SKM-1 (cell line): Measurements from ENCODE around the gene AKT3.
A peak's percentile ranks its signal among the peaks of the same experiment; 100 is the strongest.

ENCODE experiments used
- DNase-seq: peaks from one replicate; lab custom pipeline; 2025; ENCODE audit not compliant: unreplicated experiment; lab: John Stamatoyannopoulos, UW

Gene AKT3

DNA sequence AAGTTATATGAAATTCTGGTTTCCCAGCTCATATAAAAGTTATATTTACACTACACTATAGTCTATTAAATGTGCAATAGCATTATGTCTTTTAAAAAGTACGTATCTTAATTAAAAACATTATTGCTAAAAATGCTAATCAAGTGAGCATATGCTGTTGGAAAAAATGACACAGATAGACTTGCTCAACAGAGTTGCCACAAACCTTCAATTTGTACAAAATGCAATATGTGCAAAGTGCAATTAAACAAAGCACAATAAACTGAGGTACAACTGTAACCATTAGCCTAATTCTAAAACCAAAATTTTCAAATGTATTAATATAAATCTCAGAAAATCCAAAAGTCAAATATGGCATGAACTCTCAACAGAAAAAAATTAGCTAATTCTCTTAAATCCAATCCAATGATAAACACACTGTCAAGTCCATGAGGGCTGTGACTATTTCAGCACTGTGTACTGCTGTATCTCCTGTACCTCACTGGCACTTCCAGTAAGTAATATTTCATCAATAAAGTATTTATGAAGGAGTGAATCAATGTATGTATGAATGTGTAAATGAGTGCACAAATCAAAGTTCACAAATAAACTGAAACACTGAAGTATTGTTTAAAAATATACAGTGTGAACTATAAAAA is 116.3 kb downstream of the AKT3 start:
- no peak for DNase-seq

DNA sequence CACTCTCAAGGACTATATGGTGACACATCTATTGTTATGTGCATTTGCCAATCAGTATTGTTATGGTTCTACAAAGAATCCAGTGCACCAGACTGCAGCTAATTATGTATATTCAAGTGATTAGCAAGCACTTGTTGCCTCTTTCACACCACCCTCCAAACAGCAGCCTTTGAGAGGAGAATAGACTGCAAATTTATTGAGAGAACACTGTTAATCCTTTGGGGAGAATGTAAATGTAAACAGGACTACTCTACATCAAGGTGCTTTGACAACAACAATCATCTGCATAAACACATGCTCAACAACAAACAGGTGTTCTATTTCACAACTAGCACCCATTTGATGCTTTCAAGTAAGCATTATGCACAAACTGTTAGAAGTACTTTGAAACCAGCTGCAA is 117.4 kb downstream of the AKT3 start:
- DNase-seq = no peak

- DNase-seq = peak; percentile 93
Measured at GRCh38 chr1:243731974-243732625, 117.9 kb downstream of the AKT3 start.

DNA sequence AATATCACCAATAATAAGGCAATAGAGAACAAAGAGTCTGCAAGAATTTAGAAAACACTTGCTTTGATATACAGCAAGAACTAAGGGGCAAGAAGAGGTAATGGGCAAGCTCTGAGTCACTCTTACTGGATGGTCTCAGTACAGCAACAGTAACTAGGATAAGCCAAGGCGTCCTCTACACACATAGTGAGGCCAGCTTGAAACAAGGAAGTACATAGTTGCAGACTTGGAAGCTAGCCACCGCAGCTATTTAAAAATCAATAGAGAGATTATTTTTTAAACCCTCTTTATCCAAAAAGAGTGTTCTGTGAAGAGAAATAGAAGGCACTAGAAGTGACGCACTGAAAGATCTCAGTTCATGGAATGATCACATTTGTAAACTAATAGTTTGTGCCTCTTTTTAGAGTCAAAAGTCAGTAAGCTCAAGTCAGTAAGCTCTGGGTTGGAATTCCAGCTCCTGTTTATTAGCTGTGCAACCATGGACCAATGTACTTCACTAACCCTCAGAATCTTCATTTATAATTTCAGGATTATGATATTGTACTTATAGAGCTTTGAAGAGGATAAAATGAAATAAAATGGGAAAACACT is 118.6 kb downstream of the AKT3 start:
- peak; percentile 98 for DNase-seq

DNA sequence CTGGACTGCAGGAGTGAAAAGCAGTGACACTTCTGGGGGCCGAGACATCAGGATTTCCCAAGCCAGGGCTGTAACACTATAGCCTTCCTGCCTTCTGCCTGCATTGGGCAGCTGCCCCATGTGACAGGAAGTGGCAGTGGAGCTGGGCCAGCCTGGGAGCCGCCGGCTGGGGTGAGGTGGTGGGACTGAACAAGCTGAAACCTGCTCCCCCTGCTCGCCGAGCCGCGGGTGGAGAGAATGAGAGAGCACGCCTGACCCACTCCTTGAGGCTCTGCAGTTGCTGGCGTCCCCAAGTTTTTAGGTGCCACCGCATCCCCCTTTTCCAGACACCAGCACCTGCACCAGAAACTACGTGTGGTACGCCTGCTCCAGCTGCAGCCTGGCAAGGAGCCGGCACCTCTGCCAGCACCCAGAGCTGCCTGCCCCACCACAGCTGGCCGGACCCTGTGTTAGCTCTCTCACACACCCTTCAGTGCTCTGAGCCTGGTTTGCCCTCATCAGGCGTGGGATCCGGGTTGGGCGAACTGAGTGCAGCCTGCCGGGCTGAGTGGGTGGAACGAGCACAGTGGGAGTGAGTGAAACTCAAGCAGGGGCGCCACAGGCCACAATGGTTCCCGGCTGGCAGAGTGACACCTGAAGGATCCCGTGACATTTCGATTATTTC is 119.4 kb downstream of the AKT3 start:
- DNase-seq = peak; percentile 57

GRCh38 chr1:243729956-243730355 is 120.1 kb downstream of the AKT3 start:
- DNase-seq = peak; percentile 40

GRCh38 chr1:243727503-243728203 is 122.4 kb downstream of the AKT3 start:
- peak; percentile 98 for DNase-seq

- no peak for DNase-seq
Measured at GRCh38 chr1:243726806-243727502, 123.1 kb downstream of the AKT3 start.

DNA sequence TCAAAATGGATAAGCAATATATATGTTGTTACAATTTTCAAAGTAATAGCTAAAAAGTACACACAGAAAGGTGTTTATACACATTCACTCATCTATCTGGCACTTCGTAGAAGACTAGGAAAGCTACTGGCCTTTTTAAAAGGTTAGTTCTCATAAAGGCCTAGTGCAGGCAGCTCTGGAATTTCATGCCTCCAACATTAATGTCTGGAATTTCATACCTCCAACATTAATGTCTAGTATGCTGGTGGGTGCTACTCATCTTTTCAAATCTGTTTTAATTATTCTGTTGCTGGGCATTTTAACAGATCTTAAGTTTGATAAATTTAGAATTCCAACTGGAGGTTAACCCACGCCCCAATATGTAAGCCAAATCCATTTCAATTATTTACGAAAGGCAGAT is 124.2 kb downstream of the AKT3 start:
- DNase-seq = no peak

DNA sequence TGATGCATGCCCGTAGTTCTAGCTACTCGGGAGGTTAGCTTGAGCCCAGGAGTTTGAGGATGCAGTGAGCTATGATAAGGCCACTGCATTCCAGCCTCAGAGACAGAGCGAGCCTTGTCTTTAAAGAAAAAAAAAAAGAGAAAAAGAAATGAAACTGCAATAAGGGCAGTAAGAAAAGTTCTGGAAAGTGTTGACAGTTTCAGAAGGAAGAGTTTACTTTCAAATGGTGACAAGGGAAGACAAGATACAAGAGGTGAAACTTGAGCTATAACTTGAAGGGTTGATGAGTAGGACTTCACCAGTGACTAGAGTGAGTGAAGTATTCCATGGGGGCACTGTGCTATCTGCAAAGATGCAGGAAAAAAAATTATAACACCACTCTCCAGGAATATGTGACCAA is 125.0 kb downstream of the AKT3 start:
- DNase-seq = no peak

DNA sequence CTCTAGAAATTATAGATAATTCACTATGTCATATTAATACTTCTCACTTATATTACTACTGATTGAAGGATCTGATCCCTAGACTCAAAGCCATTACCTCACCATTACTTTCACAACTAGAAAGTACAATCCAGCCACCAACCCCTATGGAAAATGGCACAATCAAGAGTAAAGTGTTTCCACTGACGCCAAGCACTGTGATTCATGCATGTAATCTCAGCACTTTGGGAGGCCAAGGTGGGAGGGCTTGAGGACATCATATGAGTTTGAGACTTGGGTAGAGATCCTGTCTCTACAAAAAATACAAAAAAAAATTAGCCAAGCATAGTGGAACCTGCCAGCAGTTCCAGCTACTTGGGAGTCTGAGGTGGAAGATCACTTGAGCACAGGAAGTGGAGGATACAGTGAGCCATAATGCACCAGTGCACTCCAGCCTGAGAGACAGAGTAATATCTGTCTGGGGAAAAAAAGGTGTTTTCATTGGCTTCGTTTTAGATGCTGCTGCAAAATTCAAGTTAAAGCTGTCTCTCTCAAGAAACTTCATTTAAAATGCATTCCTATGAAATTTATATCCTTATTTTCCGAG is 126.5 kb downstream of the AKT3 start:
- DNase-seq = no peak

DNA sequence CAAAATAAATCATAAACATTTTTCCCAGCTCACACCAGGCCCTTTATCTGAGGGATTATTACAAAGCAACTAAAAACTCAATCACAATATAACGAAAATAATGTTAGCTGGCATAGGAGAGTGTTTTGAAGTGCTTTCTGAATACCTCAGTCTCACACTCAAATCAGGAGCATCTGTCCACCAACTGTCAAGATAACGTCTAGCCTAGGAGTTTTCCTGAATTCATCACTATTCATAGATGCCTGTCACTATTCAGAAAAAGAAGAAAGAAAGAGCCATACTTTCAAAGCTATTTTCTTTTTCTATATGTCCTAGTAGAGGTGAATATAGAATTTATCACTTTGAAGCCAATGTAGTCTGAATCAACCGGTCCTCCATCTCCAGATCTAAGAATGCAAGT is 127.0 kb downstream of the AKT3 start:
- no peak for DNase-seq

DNA sequence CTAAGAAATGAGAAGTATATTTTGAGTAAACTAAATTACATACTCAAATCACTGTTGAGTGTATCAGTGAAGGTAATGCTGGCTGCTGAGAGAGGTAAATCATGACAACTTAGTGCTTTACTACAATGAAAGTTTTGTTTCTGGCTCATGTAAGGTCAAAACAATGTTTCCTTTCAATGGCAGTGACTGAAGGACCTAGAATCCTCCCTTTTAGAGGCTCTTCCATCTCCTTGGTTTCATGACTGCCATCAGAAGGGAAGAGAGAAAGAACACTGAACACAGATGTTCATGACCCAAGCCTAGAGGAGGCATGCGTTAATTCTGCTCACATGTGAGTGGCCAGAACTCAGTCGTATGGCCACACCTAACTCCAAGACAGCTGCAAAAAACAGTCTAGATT is 130.6 kb downstream of the AKT3 start:
- DNase-seq = no peak

DNA sequence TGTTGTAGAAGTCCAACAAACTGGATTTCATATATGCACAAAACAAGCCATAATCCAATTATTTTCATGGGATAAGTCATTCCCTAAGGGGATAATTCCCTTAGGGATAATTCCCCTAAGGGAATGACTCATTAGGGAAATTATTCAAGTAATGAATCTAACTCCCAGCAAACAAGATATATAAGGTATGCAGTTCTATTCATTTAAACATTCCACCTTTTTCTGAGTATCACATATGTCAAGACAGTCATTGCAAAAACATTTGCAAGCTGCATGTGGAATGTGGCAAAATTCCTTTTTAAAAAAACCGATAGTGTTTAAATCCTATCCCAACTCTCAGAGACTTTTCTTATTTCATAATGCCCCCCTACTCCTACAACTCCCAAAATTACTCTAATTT is 131.2 kb downstream of the AKT3 start:
- DNase-seq = no peak

GRCh38 chr1:243718022-243718421 is 132.0 kb downstream of the AKT3 start:
- DNase-seq = no peak

GRCh38 chr1:243716906-243717305 is 133.1 kb downstream of the AKT3 start:
- DNase-seq = no peak

GRCh38 chr1:243715285-243715684 is 134.8 kb downstream of the AKT3 start:
- DNase-seq = no peak

DNA sequence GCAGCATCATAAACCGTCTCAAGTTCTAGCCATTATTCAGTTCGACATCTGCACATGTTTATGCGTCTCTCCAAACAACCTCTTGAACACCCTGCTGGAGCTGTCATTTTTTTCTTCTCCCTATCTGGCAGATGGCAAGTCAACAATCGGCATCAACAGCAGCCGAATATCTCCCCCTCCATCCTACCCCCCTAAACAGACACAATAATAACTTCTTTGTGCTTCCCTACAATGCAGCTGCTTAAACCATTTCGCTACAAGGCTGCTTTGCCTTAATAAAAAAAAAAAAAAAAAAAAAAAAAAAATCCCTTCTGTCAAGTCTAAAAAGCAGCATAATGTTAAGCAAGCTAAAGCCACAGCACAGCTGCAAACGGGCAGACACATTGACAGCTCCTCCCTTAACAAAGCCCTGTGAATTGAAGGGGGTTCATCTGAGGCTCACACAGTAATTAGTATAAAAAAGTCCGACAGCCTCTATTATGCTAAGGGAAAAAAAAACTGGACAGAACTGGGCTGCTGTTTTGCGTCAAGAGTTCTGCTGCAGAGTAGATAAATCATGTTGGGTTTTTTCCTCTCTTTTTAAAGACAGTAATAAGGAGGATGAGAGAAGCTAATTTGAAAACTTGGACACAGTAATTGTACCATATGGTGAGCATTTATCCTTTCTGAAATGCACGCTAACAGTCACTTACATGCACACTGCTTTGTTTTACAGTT is 136.4 kb downstream of the AKT3 start:
- DNase-seq = no peak

- no peak for DNase-seq
Measured at GRCh38 chr1:243712941-243713340, 137.1 kb downstream of the AKT3 start.

DNA sequence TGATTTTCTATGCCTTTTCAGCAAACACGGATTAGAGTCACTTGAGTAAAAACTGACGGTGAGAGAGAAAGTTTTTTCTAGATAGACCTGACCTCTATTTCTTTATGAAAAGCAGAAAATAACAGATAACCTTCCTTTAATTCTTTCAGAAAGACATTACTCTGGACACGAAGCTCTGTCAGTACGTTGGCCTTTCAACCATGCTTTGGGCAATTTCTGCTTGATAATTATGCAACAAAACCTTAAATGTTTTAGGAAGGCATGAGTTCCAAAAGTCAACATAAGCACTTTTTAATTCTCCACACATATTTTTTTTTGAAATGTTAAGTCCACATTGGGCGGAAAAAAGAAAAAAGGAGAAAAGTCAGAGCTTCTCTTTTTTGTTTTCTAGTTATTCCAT is 137.8 kb downstream of the AKT3 start:
- DNase-seq = no peak
